Neural progenitor cell (in vitro differentiated cells): ENCODE data around the gene UNC5A. TPM values are rescaled to one million over a fixed set of nuclear protein-coding genes. Genes with fewer than 3 reads are reported as not detected.

Source experiments
- DNase-seq: peaks from one replicate; pipeline ENCODE4 v3.0.0-alpha.2; 2016; ENCODE audit warnings: low spot score
- H2AFZ ChIP-seq: fragments of 200-600 bp; sonication (generic); replicated peaks from 2 replicates; pipeline ENCODE4 v1.6.1; 2016; ENCODE audit warnings: antibody characterized with exemption
- H3F3A ChIP-seq: fragments of 200-600 bp; sonication (generic); 2 replicates; pipeline ENCODE4 v1.6.1; 2016; ENCODE audit warnings: antibody characterized with exemption, low read depth
- H3K27ac ChIP-seq: fragments of 200-600 bp; sonication (generic); 2 replicates; pipeline ENCODE4 v1.5.1; 2016; ENCODE audit warnings: mild to moderate bottlenecking
- H3K27me3 ChIP-seq: fragments of 200-600 bp; sonication (generic); 2 replicates; pipeline ENCODE4 v1.6.1; 2016; ENCODE audit warnings: mild to moderate bottlenecking, moderate library complexity
- H3K36me3 ChIP-seq: fragments of 200-600 bp; sonication (generic); 2 replicates; pipeline ENCODE4 v1.5.1; 2016
- H3K4me1 ChIP-seq: fragments of 200-600 bp; sonication (generic); 2 replicates; pipeline ENCODE4 v1.6.1; 2016; ENCODE audit warnings: mixed run types
- H3K4me2 ChIP-seq: fragments of 200-600 bp; sonication (generic); 2 replicates; pipeline ENCODE4 v1.6.1; 2016
- H3K4me3 ChIP-seq: fragments of 200-600 bp; sonication (generic); 2 replicates; pipeline ENCODE4 v1.5.1; 2016
- H3K79me2 ChIP-seq: fragments of 200-600 bp; sonication (generic); 2 replicates; pipeline ENCODE4 v1.6.1; 2016; ENCODE audit warnings: low read depth
- H3K9ac ChIP-seq: fragments of 200-600 bp; sonication (generic); 2 replicates; pipeline ENCODE4 v1.6.1; 2016
- H3K9me3 ChIP-seq: fragments of 200-600 bp; sonication (generic); 2 replicates; pipeline ENCODE4 v1.5.1; 2016; ENCODE audit warnings: low read depth
- H4K20me1 ChIP-seq: fragments of 200-600 bp; sonication (generic); 2 replicates; pipeline ENCODE4 v1.6.1; 2016; ENCODE audit warnings: low read depth
- H3K27ac Mint-ChIP-seq: 3 replicates; pipeline ENCODE4 v1.8.0; 2021; ENCODE audit warnings: mixed read lengths
- H3K27me3 Mint-ChIP-seq: 2 replicates; pipeline ENCODE4 v1.8.0; 2022; ENCODE audit warnings: low read depth, mild to moderate bottlenecking, inconsistent platforms, moderate library complexity, mixed read lengths; ENCODE audit not compliant: insufficient read depth
- H3K36me3 Mint-ChIP-seq: 3 replicates; pipeline ENCODE4 v1.8.0; 2021; ENCODE audit warnings: mixed read lengths
- H3K4me1 Mint-ChIP-seq: 3 replicates; pipeline ENCODE4 v1.8.0; 2021; ENCODE audit warnings: mixed read lengths
- H3K4me3 Mint-ChIP-seq: 3 replicates; pipeline ENCODE4 v1.8.0; 2021; ENCODE audit warnings: mild to moderate bottlenecking, moderate library complexity, mixed read lengths
- H3K9me3 Mint-ChIP-seq: 3 replicates; pipeline ENCODE4 v1.8.0; 2020; ENCODE audit warnings: mixed read lengths
- CTCF ChIP-seq: fragments of 200-600 bp; sonication (generic); IDR thresholded peaks from 2 replicates; pipeline ENCODE4 v1.5.1; 2017; ENCODE audit warnings: antibody characterized with exemption, mild to moderate bottlenecking
- EZH2 ChIP-seq: fragments of 200-600 bp; sonication (generic); IDR thresholded peaks from 2 replicates; pipeline ENCODE4 v1.6.1; 2017; ENCODE audit warnings: antibody characterized with exemption, mild to moderate bottlenecking, moderate library complexity
- EZH2phosphoT487 ChIP-seq: fragments of 200-600 bp; sonication (generic); IDR thresholded peaks from 2 replicates; pipeline ENCODE4 v1.6.1; 2017; ENCODE audit warnings: antibody characterized with exemption
- total RNA-seq: library from RNA; depleted of rRNA; stranded (reverse); fragments of >200 nt; gene quantifications from 2 replicates; pipeline ENCODE4 v1.2.3, GENCODE V29; 2015; ENCODE audit warnings: low replicate concordance

The UNC5A gene
- total RNA-seq, 1 donor from 2014 or later = 1.2 TPM

GRCh38 chr5:176773408-176774035 is 36.8 kb upstream of the UNC5A start:
- no peaks in the 10 kb centered on the region for H3K27me3 ChIP-seq
- H3K4me1 Mint-ChIP-seq = peaks cover 18% of the 10 kb centered on the region
- H3K27ac Mint-ChIP-seq = no peak overlapping the region
- no peaks in the 10 kb centered on the region for H4K20me1 ChIP-seq
- no peak overlapping the region for H3K4me3 Mint-ChIP-seq
- H3K36me3 Mint-ChIP-seq = no peaks in the 10 kb centered on the region
- H2AFZ ChIP-seq = no peak overlapping the region
- no peak overlapping the region for H3K4me3 ChIP-seq
- no peaks in the 10 kb centered on the region for H3F3A ChIP-seq
- no peaks in the 10 kb centered on the region for H3K79me2 ChIP-seq
- no peaks in the 10 kb centered on the region for H3K9me3 ChIP-seq
- no peak for DNase-seq
- H3K4me1 ChIP-seq = no peaks in the 10 kb centered on the region
- no peaks in the 10 kb centered on the region for H3K9me3 Mint-ChIP-seq
- no peak overlapping the region for H3K27ac ChIP-seq
- H3K9ac ChIP-seq = no peak overlapping the region
- TF ChIP-seq CTCF (no peak), EZH2phosphoT487 (no peak), EZH2 (no peak)
- no peak overlapping the region for H3K4me2 ChIP-seq
- no peaks in the 10 kb centered on the region for H3K36me3 ChIP-seq
- peaks cover 9% of the 10 kb centered on the region for H3K27me3 Mint-ChIP-seq

GRCh38 chr5:176774216-176775171 is 35.9 kb upstream of the UNC5A start:
- Mint-ChIP-seq H3K9me3 (peaks cover 2% of the 10 kb centered on the region), H3K4me1 (peaks cover 18% of the 10 kb centered on the region), H3K27ac (no peak overlapping the region), H3K27me3 (peaks cover 15% of the 10 kb centered on the region), H3K4me3 (peak overlapping the region; percentile 50), H3K36me3 (no peaks in the 10 kb centered on the region)
- TF ChIP-seq EZH2phosphoT487 (no peak), EZH2 (no peak), CTCF (no peak)
- Histone ChIP-seq H3K9me3 (no peaks in the 10 kb centered on the region), H2AFZ (no peak overlapping the region), H3F3A (no peaks in the 10 kb centered on the region), H3K4me1 (no peaks in the 10 kb centered on the region), H3K27me3 (no peaks in the 10 kb centered on the region), H4K20me1 (no peaks in the 10 kb centered on the region), H3K9ac (no peak overlapping the region), H3K4me3 (no peak overlapping the region), H3K4me2 (no peak overlapping the region), H3K27ac (no peak overlapping the region), H3K79me2 (no peaks in the 10 kb centered on the region), H3K36me3 (no peaks in the 10 kb centered on the region)
- DNase-seq = no peak

GRCh38 chr5:176775409-176775808 is 35.0 kb upstream of the UNC5A start:
- Mint-ChIP-seq H3K27ac (no peak overlapping the region), H3K9me3 (peaks cover 2% of the 10 kb centered on the region)
- no peak overlapping the region for H3K4me2 ChIP-seq

More at GRCh38 chr5:176775409-176775808, 35.0 kb upstream of the UNC5A start:
- H2AFZ ChIP-seq = no peak overlapping the region
- H4K20me1 ChIP-seq = no peaks in the 10 kb centered on the region
- H3K27ac ChIP-seq = no peak overlapping the region
- H3K4me3 ChIP-seq = no peak overlapping the region
- Mint-ChIP-seq H3K4me1 (peaks cover 18% of the 10 kb centered on the region), H3K27me3 (peaks cover 15% of the 10 kb centered on the region), H3K36me3 (no peaks in the 10 kb centered on the region), H3K4me3 (no peak overlapping the region)
- DNase-seq = no peak
- H3K36me3 ChIP-seq = no peaks in the 10 kb centered on the region
- no peaks in the 10 kb centered on the region for H3K27me3 ChIP-seq
- no peaks in the 10 kb centered on the region for H3K4me1 ChIP-seq
- H3K9me3 ChIP-seq = no peaks in the 10 kb centered on the region
- no peaks in the 10 kb centered on the region for H3F3A ChIP-seq
- no peak overlapping the region for H3K9ac ChIP-seq
- H3K79me2 ChIP-seq = no peaks in the 10 kb centered on the region
- TF ChIP-seq EZH2phosphoT487 (no peak), EZH2 (no peak), CTCF (no peak)
